Stimulated activated CD4-positive, alpha-beta T cell treated with anti-CD3 and anti-CD28 coated beads, Interleukin-12 subunit alpha, Interleukin-12 subunit beta, amount 100 ng/mL, for 4 hours (primary cell): ENCODE data around the gene SPATA12.

Experiments used
- DNase-seq: peaks from one replicate; pipeline ENCODE4 v3.0.0-alpha.2; 2020

Gene SPATA12

GRCh38 chr3:57060089-57060821 is at the start of gene SPATA12:
Gene SPATA12, plus strand, starts transcription at chr3:57060664. Its CDS starts 13,031 bp downstream, at chr3:57073695.
- no peak for DNase-seq

- no peak for DNase-seq
Measured at GRCh38 chr3:57011022-57011421, 49.4 kb upstream of the SPATA12 start.

GRCh38 chr3:57012847-57013246 is 47.6 kb upstream of the SPATA12 start:
- DNase-seq = no peak

- DNase-seq = no peak
Measured at GRCh38 chr3:57015350-57015729, 45.1 kb upstream of the SPATA12 start.

- no peak for DNase-seq
Measured at GRCh38 chr3:57015912-57016311, 44.6 kb upstream of the SPATA12 start.

GRCh38 chr3:57017459-57017845 is 43.0 kb upstream of the SPATA12 start:
- no peak for DNase-seq

GRCh38 chr3:57018246-57018645 is 42.2 kb upstream of the SPATA12 start:
- no peak for DNase-seq

GRCh38 chr3:57019057-57019456 is 41.4 kb upstream of the SPATA12 start:
- no peak for DNase-seq

GRCh38 chr3:57025237-57025636 is 35.2 kb upstream of the SPATA12 start:
- DNase-seq = no peak

GRCh38 chr3:57026944-57027343 is 33.5 kb upstream of the SPATA12 start:
- no peak for DNase-seq

GRCh38 chr3:57029383-57029782 is 31.1 kb upstream of the SPATA12 start:
- no peak for DNase-seq

- no peak for DNase-seq
Measured at GRCh38 chr3:57029924-57030323, 30.5 kb upstream of the SPATA12 start.

- no peak for DNase-seq
Measured at GRCh38 chr3:57030721-57031120, 29.7 kb upstream of the SPATA12 start.

- no peak for DNase-seq
Measured at GRCh38 chr3:57031631-57032541, 28.6 kb upstream of the SPATA12 start.

- DNase-seq = no peak
Measured at GRCh38 chr3:57036952-57037351, 23.5 kb upstream of the SPATA12 start.

GRCh38 chr3:57038466-57039164 is 21.8 kb upstream of the SPATA12 start:
- no peak for DNase-seq

GRCh38 chr3:57041674-57042073 is 18.8 kb upstream of the SPATA12 start:
- no peak for DNase-seq

GRCh38 chr3:57043518-57043917 is 16.9 kb upstream of the SPATA12 start:
- no peak for DNase-seq

GRCh38 chr3:57046101-57046765 is 14.2 kb upstream of the SPATA12 start:
- no peak for DNase-seq

- no peak for DNase-seq
Measured at GRCh38 chr3:57048052-57048671, 12.3 kb upstream of the SPATA12 start.

GRCh38 chr3:57048728-57049127 is 11.7 kb upstream of the SPATA12 start:
- DNase-seq = no peak

- no peak for DNase-seq
Measured at GRCh38 chr3:57052662-57053061, 7.8 kb upstream of the SPATA12 start.
